Measurements from ENCODE around the gene VPS13C.

VPS13C gene

GRCh38 chr15:61996056-61996635 is 64.1 kb downstream of the VPS13C start:
- H3K27ac ChIP-seq (ENCODE audit: low read depth, low read length), result no peak overlapping the region
- H3K36me3 ChIP-seq (ENCODE audit: control insufficient read depth, insufficient read depth, low read length), result no peaks in the 10 kb centered on the region
- H4K8ac ChIP-seq (ENCODE audit: low read depth, low read length), result no peak overlapping the region
- no peak overlapping the region for H4K5ac ChIP-seq (ENCODE audit: low read length)
- no peak for DNase-seq
- H3K4me3 ChIP-seq (ENCODE audit: low read length), result no peak overlapping the region
- WGBS (ENCODE audit: extremely low coverage, insufficient coverage, low lambda C conversion rate), result no CpG with 5 or more reads among the region's 4 CpGs
- H3K9ac ChIP-seq (ENCODE audit: low read length), result no peak overlapping the region
- no peaks in the 10 kb centered on the region for H3K4me1 ChIP-seq (ENCODE audit: control insufficient read depth, low read depth, low read length)
- H3K79me1 ChIP-seq (ENCODE audit: low read length), result no peaks in the 10 kb centered on the region
- H2BK120ac ChIP-seq (ENCODE audit: low read depth, low read length), result no peak overlapping the region
- H3K4ac ChIP-seq (ENCODE audit: low read depth, low read length), result no peak overlapping the region
- H2BK5ac ChIP-seq (ENCODE audit: low read length), result no peak overlapping the region
- no peaks in the 10 kb centered on the region for H3K79me2 ChIP-seq (ENCODE audit: control insufficient read depth, insufficient read depth, low read length)
- no peak overlapping the region for H2BK15ac ChIP-seq (replicated peaks; ENCODE audit: low read depth)
- no peak overlapping the region for H3K18ac ChIP-seq (ENCODE audit: low read length)
- H3K56ac ChIP-seq (ENCODE audit: low read length), result no peak overlapping the region
- H3K23ac ChIP-seq (ENCODE audit: low read length), result no peak overlapping the region
- no peak overlapping the region for H3K4me2 ChIP-seq (ENCODE audit: low read length)
- no peak overlapping the region for H2AK5ac ChIP-seq (ENCODE audit: low read length)
- H3K27me3 ChIP-seq (ENCODE audit: insufficient read depth, low read length, poor library complexity), result no peaks in the 10 kb centered on the region

- no peak overlapping the region for H4K5ac ChIP-seq (ENCODE audit: low read length)
- H3K18ac ChIP-seq (ENCODE audit: low read length), result no peak overlapping the region
- no peaks in the 10 kb centered on the region for H3K4me1 ChIP-seq (ENCODE audit: control insufficient read depth, low read depth, low read length)
- no peaks in the 10 kb centered on the region for H3K79me2 ChIP-seq (ENCODE audit: control insufficient read depth, insufficient read depth, low read length)
- no peak overlapping the region for H3K9ac ChIP-seq (ENCODE audit: low read length)
- no peak overlapping the region for H3K4me3 ChIP-seq (ENCODE audit: low read length)
- no peak overlapping the region for H3K4ac ChIP-seq (ENCODE audit: low read depth, low read length)
- H2BK120ac ChIP-seq (ENCODE audit: low read depth, low read length), result no peak overlapping the region
- no peak overlapping the region for H3K56ac ChIP-seq (ENCODE audit: low read length)
- no peak overlapping the region for H3K23ac ChIP-seq (ENCODE audit: low read length)
- no peak for DNase-seq
- WGBS (ENCODE audit: extremely low coverage, insufficient coverage, low lambda C conversion rate), result no CpG with 5 or more reads among the region's 1 CpG
- no peaks in the 10 kb centered on the region for H3K79me1 ChIP-seq (ENCODE audit: low read length)
- no peak overlapping the region for H2AK5ac ChIP-seq (ENCODE audit: low read length)
- no peaks in the 10 kb centered on the region for H3K36me3 ChIP-seq (ENCODE audit: control insufficient read depth, insufficient read depth, low read length)
- H3K27ac ChIP-seq (ENCODE audit: low read depth, low read length), result no peak overlapping the region
- no peaks in the 10 kb centered on the region for H3K27me3 ChIP-seq (ENCODE audit: insufficient read depth, low read length, poor library complexity)
- H3K4me2 ChIP-seq (ENCODE audit: low read length), result no peak overlapping the region
- H4K8ac ChIP-seq (ENCODE audit: low read depth, low read length), result no peak overlapping the region
- no peak overlapping the region for H2BK5ac ChIP-seq (ENCODE audit: low read length)
- no peak overlapping the region for H2BK15ac ChIP-seq (replicated peaks; ENCODE audit: low read depth)
Measured at GRCh38 chr15:61994216-61994615, 66.0 kb downstream of the VPS13C start.

GRCh38 chr15:61992518-61992917 is 67.7 kb downstream of the VPS13C start:
- Histone ChIP-seq H3K4me1 (ENCODE audit: control insufficient read depth, low read depth, low read length) (no peaks in the 10 kb centered on the region), H3K27me3 (ENCODE audit: insufficient read depth, low read length, poor library complexity) (no peaks in the 10 kb centered on the region), H3K23ac (ENCODE audit: low read length) (no peak overlapping the region)

GRCh38 chr15:61989667-61990066 is 70.6 kb downstream of the VPS13C start:
- H3K4ac ChIP-seq (ENCODE audit: low read depth, low read length), result no peak overlapping the region
- no peak for DNase-seq
- no peak overlapping the region for H3K9ac ChIP-seq (ENCODE audit: low read length)

More at GRCh38 chr15:61992518-61992917, 67.7 kb downstream of the VPS13C start:
- Histone ChIP-seq H3K4me2 (ENCODE audit: low read length) (no peak overlapping the region), H3K56ac (ENCODE audit: low read length) (no peak overlapping the region), H3K4me3 (ENCODE audit: low read length) (no peak overlapping the region), H3K79me1 (ENCODE audit: low read length) (no peaks in the 10 kb centered on the region), H3K27ac (ENCODE audit: low read depth, low read length) (no peak overlapping the region), H2BK120ac (ENCODE audit: low read depth, low read length) (no peak overlapping the region), H3K18ac (ENCODE audit: low read length) (no peak overlapping the region), H3K4ac (ENCODE audit: low read depth, low read length) (no peak overlapping the region), H3K36me3 (ENCODE audit: control insufficient read depth, insufficient read depth, low read length) (no peaks in the 10 kb centered on the region), H3K9ac (ENCODE audit: low read length) (no peak overlapping the region), H2BK5ac (ENCODE audit: low read length) (no peak overlapping the region), H3K79me2 (ENCODE audit: control insufficient read depth, insufficient read depth, low read length) (no peaks in the 10 kb centered on the region), H2BK15ac (replicated peaks; ENCODE audit: low read depth) (no peak overlapping the region), H2AK5ac (ENCODE audit: low read length) (no peak overlapping the region), H4K5ac (ENCODE audit: low read length) (no peak overlapping the region), H4K8ac (ENCODE audit: low read depth, low read length) (no peak overlapping the region)
- no peak for DNase-seq

GRCh38 chr15:61987824-61988223 is 72.4 kb downstream of the VPS13C start:
- Histone ChIP-seq H3K36me3 (ENCODE audit: control insufficient read depth, insufficient read depth, low read length) (no peaks in the 10 kb centered on the region), H3K9ac (ENCODE audit: low read length) (no peak overlapping the region), H2BK15ac (replicated peaks; ENCODE audit: low read depth) (no peak overlapping the region), H4K5ac (ENCODE audit: low read length) (no peak overlapping the region), H2BK120ac (ENCODE audit: low read depth, low read length) (no peak overlapping the region), H2BK5ac (ENCODE audit: low read length) (no peak overlapping the region), H3K4me3 (ENCODE audit: low read length) (no peak overlapping the region), H2AK5ac (ENCODE audit: low read length) (no peak overlapping the region), H3K27me3 (ENCODE audit: insufficient read depth, low read length, poor library complexity) (no peaks in the 10 kb centered on the region), H3K18ac (ENCODE audit: low read length) (no peak overlapping the region), H4K8ac (ENCODE audit: low read depth, low read length) (no peak overlapping the region), H3K4me1 (ENCODE audit: control insufficient read depth, low read depth, low read length) (no peaks in the 10 kb centered on the region), H3K79me2 (ENCODE audit: control insufficient read depth, insufficient read depth, low read length) (no peaks in the 10 kb centered on the region), H3K27ac (ENCODE audit: low read depth, low read length) (no peak overlapping the region), H3K23ac (ENCODE audit: low read length) (no peak overlapping the region), H3K56ac (ENCODE audit: low read length) (no peak overlapping the region), H3K4me2 (ENCODE audit: low read length) (no peak overlapping the region), H3K79me1 (ENCODE audit: low read length) (no peaks in the 10 kb centered on the region), H3K4ac (ENCODE audit: low read depth, low read length) (no peak overlapping the region)
- no CpG with 5 or more reads among the region's 2 CpGs for WGBS (ENCODE audit: extremely low coverage, insufficient coverage, low lambda C conversion rate)
- DNase-seq, result no peak

More at GRCh38 chr15:61989667-61990066, 70.6 kb downstream of the VPS13C start:
- Histone ChIP-seq H3K4me1 (ENCODE audit: control insufficient read depth, low read depth, low read length) (no peaks in the 10 kb centered on the region), H3K56ac (ENCODE audit: low read length) (no peak overlapping the region), H2BK120ac (ENCODE audit: low read depth, low read length) (no peak overlapping the region), H2AK5ac (ENCODE audit: low read length) (no peak overlapping the region), H3K36me3 (ENCODE audit: control insufficient read depth, insufficient read depth, low read length) (no peaks in the 10 kb centered on the region), H3K4me2 (ENCODE audit: low read length) (no peak overlapping the region), H3K27me3 (ENCODE audit: insufficient read depth, low read length, poor library complexity) (no peaks in the 10 kb centered on the region), H3K23ac (ENCODE audit: low read length) (no peak overlapping the region), H3K4me3 (ENCODE audit: low read length) (no peak overlapping the region), H3K27ac (ENCODE audit: low read depth, low read length) (no peak overlapping the region), H2BK5ac (ENCODE audit: low read length) (no peak overlapping the region), H3K79me2 (ENCODE audit: control insufficient read depth, insufficient read depth, low read length) (no peaks in the 10 kb centered on the region), H4K8ac (ENCODE audit: low read depth, low read length) (no peak overlapping the region), H3K79me1 (ENCODE audit: low read length) (no peaks in the 10 kb centered on the region), H2BK15ac (replicated peaks; ENCODE audit: low read depth) (no peak overlapping the region), H3K18ac (ENCODE audit: low read length) (no peak overlapping the region), H4K5ac (ENCODE audit: low read length) (no peak overlapping the region)
- 100% methylated on average over 1 of the region's 5 CpGs for WGBS (ENCODE audit: extremely low coverage, insufficient coverage, low lambda C conversion rate)

- Histone ChIP-seq H3K27ac (ENCODE audit: low read depth, low read length) (no peak overlapping the region), H3K4me3 (ENCODE audit: low read length) (no peak overlapping the region), H3K27me3 (ENCODE audit: insufficient read depth, low read length, poor library complexity) (no peaks in the 10 kb centered on the region), H2BK120ac (ENCODE audit: low read depth, low read length) (no peak overlapping the region), H4K5ac (ENCODE audit: low read length) (no peak overlapping the region), H3K18ac (ENCODE audit: low read length) (no peak overlapping the region), H2BK15ac (replicated peaks; ENCODE audit: low read depth) (no peak overlapping the region), H2AK5ac (ENCODE audit: low read length) (no peak overlapping the region), H3K4me1 (ENCODE audit: control insufficient read depth, low read depth, low read length) (no peaks in the 10 kb centered on the region), H3K23ac (ENCODE audit: low read length) (no peak overlapping the region), H3K79me1 (ENCODE audit: low read length) (no peaks in the 10 kb centered on the region), H3K79me2 (ENCODE audit: control insufficient read depth, insufficient read depth, low read length) (no peaks in the 10 kb centered on the region), H2BK5ac (ENCODE audit: low read length) (no peak overlapping the region), H3K4me2 (ENCODE audit: low read length) (no peak overlapping the region), H4K8ac (ENCODE audit: low read depth, low read length) (no peak overlapping the region), H3K56ac (ENCODE audit: low read length) (no peak overlapping the region), H3K4ac (ENCODE audit: low read depth, low read length) (no peak overlapping the region), H3K36me3 (ENCODE audit: control insufficient read depth, insufficient read depth, low read length) (no peaks in the 10 kb centered on the region), H3K9ac (ENCODE audit: low read length) (no peak overlapping the region)
- DNase-seq, result no peak
- no CpG with 5 or more reads among the region's 3 CpGs for WGBS (ENCODE audit: extremely low coverage, insufficient coverage, low lambda C conversion rate)
Measured at GRCh38 chr15:61983081-61983480, 77.2 kb downstream of the VPS13C start.
